ENCODE results near the gene PAX8.

Gene PAX8

GRCh38 chr2:113206251-113206650 is 72.5 kb downstream of the PAX8 start:
- H3K4ac ChIP-seq (ENCODE audit: low read length) = no peak overlapping the region
- peaks cover 14 to 16% of the 10 kb centered on the region in 2 donors for H3K4me1 ChIP-seq (ENCODE audit: control insufficient read depth in 2 of 2, insufficient read depth in 1 of 2, low read depth in 1 of 2, low read length in 2 of 2)
- no peaks in the 10 kb centered on the region for H3K9me3 ChIP-seq (replicated peaks in 1 of 2; ENCODE audit: control insufficient read depth in 2 of 2, insufficient read depth in 1 of 2, low read depth in 1 of 2, low read length in 2 of 2)
- H2AK5ac ChIP-seq (ENCODE audit: low read depth, low read length) = no peak overlapping the region
- H2BK12ac ChIP-seq (ENCODE audit: low read length) = no peak overlapping the region
- no peak overlapping the region for H3K23ac ChIP-seq (ENCODE audit: low read depth, low read length, poor library complexity)
- H4K91ac ChIP-seq (ENCODE audit: low read depth, low read length, poor library complexity) = no peak overlapping the region
- no peaks in the 10 kb centered on the region for H3K79me1 ChIP-seq (ENCODE audit: low read depth, low read length)
- H3K4me3 ChIP-seq (ENCODE audit: low read length in 2 of 2) = no peak overlapping the region
- H3K27me3 ChIP-seq (ENCODE audit: control insufficient read depth in 3 of 3, insufficient read depth in 3 of 3, low read depth in 1 of 3, low read length in 3 of 3) = no peaks in the 10 kb centered on the region
- H2BK5ac ChIP-seq (ENCODE audit: low read length) = no peak overlapping the region
- no peak overlapping the region for H4K8ac ChIP-seq (ENCODE audit: low read depth, low read length)
- H2AFZ ChIP-seq (ENCODE audit: low read length) = no peak overlapping the region
- H3K18ac ChIP-seq (ENCODE audit: low read length) = no peak overlapping the region
- H3K4me2 ChIP-seq (ENCODE audit: insufficient read depth, low read length, poor library complexity, severe bottlenecking) = no peak overlapping the region
- no CpG with 5 or more reads among the region's 6 CpGs for WGBS, 2 donors (ENCODE audit: extremely low coverage in 2 of 2, insufficient read length in 2 of 2, insufficient replicate concordance in 1 of 2)
- H2BK120ac ChIP-seq (ENCODE audit: low read depth, low read length) = no peak overlapping the region
- H3K27ac ChIP-seq (replicated peaks; ENCODE audit: low read length) = no peak overlapping the region
- DNase-seq (ENCODE audit: low spot score) = no peak
- no peak overlapping the region for H2BK15ac ChIP-seq (ENCODE audit: low read length)
- no peak overlapping the region for H3K9ac ChIP-seq (ENCODE audit: low read depth, low read length, poor library complexity)
- no peak overlapping the region for H3K14ac ChIP-seq (ENCODE audit: low read length)
- H3K36me3 ChIP-seq (replicated peaks in 1 of 2; ENCODE audit: control insufficient read depth in 2 of 2, insufficient read depth in 2 of 2, low read length in 2 of 2) = no peaks in the 10 kb centered on the region

- no peak overlapping the region for H2BK120ac ChIP-seq (ENCODE audit: low read depth, low read length)
- H3K14ac ChIP-seq (ENCODE audit: low read length) = no peak overlapping the region
- no peak overlapping the region for H3K4ac ChIP-seq (ENCODE audit: low read length)
- no peak overlapping the region for H2BK15ac ChIP-seq (ENCODE audit: low read length)
- H3K4me1 ChIP-seq (ENCODE audit: control insufficient read depth in 2 of 2, insufficient read depth in 1 of 2, low read depth in 1 of 2, low read length in 2 of 2) = peaks cover 12 to 19% of the 10 kb centered on the region in 2 donors
- peak; percentile 67 for DNase-seq (ENCODE audit: low spot score)
- no peak overlapping the region for H3K18ac ChIP-seq (ENCODE audit: low read length)
- no peak overlapping the region for H2AK5ac ChIP-seq (ENCODE audit: low read depth, low read length)
- no peak overlapping the region for H4K8ac ChIP-seq (ENCODE audit: low read depth, low read length)
- no peak overlapping the region for H2BK12ac ChIP-seq (ENCODE audit: low read length)
- no CpG with 5 or more reads among the region's 5 CpGs for WGBS, 2 donors (ENCODE audit: extremely low coverage in 2 of 2, insufficient read length in 2 of 2, insufficient replicate concordance in 1 of 2)
- H3K79me1 ChIP-seq (ENCODE audit: low read depth, low read length) = no peaks in the 10 kb centered on the region
- no peaks in the 10 kb centered on the region for H3K27me3 ChIP-seq (ENCODE audit: control insufficient read depth in 3 of 3, insufficient read depth in 3 of 3, low read depth in 1 of 3, low read length in 3 of 3)
- H3K36me3 ChIP-seq (replicated peaks in 1 of 2; ENCODE audit: control insufficient read depth in 2 of 2, insufficient read depth in 2 of 2, low read length in 2 of 2) = no peaks in the 10 kb centered on the region
- H3K27ac ChIP-seq (replicated peaks; ENCODE audit: low read length) = no peak overlapping the region
- H3K9ac ChIP-seq (ENCODE audit: low read depth, low read length, poor library complexity) = no peak overlapping the region
- peak overlapping the region; percentile 9 for H2AFZ ChIP-seq (ENCODE audit: low read length)
- H3K9me3 ChIP-seq (replicated peaks in 1 of 2; ENCODE audit: control insufficient read depth in 2 of 2, insufficient read depth in 1 of 2, low read depth in 1 of 2, low read length in 2 of 2) = no peaks in the 10 kb centered on the region
- no peak overlapping the region for H3K4me3 ChIP-seq (ENCODE audit: low read length in 2 of 2)
- H4K91ac ChIP-seq (ENCODE audit: low read depth, low read length, poor library complexity) = no peak overlapping the region
- H3K4me2 ChIP-seq (ENCODE audit: insufficient read depth, low read length, poor library complexity, severe bottlenecking) = no peak overlapping the region
- no peak overlapping the region for H2BK5ac ChIP-seq (ENCODE audit: low read length)
- H3K23ac ChIP-seq (ENCODE audit: low read depth, low read length, poor library complexity) = no peak overlapping the region
These were observed 74.7 kb downstream of the PAX8 start for GRCh38 chr2:113203901-113204519.

GRCh38 chr2:113203217-113203530 is 75.5 kb downstream of the PAX8 start:
- Histone ChIP-seq H3K23ac (ENCODE audit: low read depth, low read length, poor library complexity) (no peak overlapping the region), H3K14ac (ENCODE audit: low read length) (no peak overlapping the region), H3K4me1 (ENCODE audit: control insufficient read depth in 2 of 2, insufficient read depth in 1 of 2, low read depth in 1 of 2, low read length in 2 of 2) (peaks cover 12 to 19% of the 10 kb centered on the region in 2 donors), H2BK120ac (ENCODE audit: low read depth, low read length) (no peak overlapping the region), H3K4me3 (ENCODE audit: low read length in 2 of 2) (no peak overlapping the region), H2BK15ac (ENCODE audit: low read length) (no peak overlapping the region), H3K4me2 (ENCODE audit: insufficient read depth, low read length, poor library complexity, severe bottlenecking) (no peak overlapping the region), H3K4ac (ENCODE audit: low read length) (no peak overlapping the region), H2AK5ac (ENCODE audit: low read depth, low read length) (no peak overlapping the region), H3K9me3 (replicated peaks in 1 of 2; ENCODE audit: control insufficient read depth in 2 of 2, insufficient read depth in 1 of 2, low read depth in 1 of 2, low read length in 2 of 2) (no peaks in the 10 kb centered on the region), H3K27ac (replicated peaks; ENCODE audit: low read length) (no peak overlapping the region), H2BK12ac (ENCODE audit: low read length) (no peak overlapping the region), H3K79me1 (ENCODE audit: low read depth, low read length) (no peaks in the 10 kb centered on the region), H3K18ac (ENCODE audit: low read length) (no peak overlapping the region), H3K36me3 (replicated peaks in 1 of 2; ENCODE audit: control insufficient read depth in 2 of 2, insufficient read depth in 2 of 2, low read length in 2 of 2) (no peaks in the 10 kb centered on the region), H2BK5ac (ENCODE audit: low read length) (no peak overlapping the region), H4K8ac (ENCODE audit: low read depth, low read length) (no peak overlapping the region), H2AFZ (ENCODE audit: low read length) (no peak overlapping the region), H4K91ac (ENCODE audit: low read depth, low read length, poor library complexity) (no peak overlapping the region), H3K27me3 (ENCODE audit: control insufficient read depth in 3 of 3, insufficient read depth in 3 of 3, low read depth in 1 of 3, low read length in 3 of 3) (peaks cover 0 to 6% (median 0%) of the 10 kb centered on the region in 3 experiments), H3K9ac (ENCODE audit: low read depth, low read length, poor library complexity) (no peak overlapping the region)
- DNase-seq (ENCODE audit: low spot score) = no peak

GRCh38 chr2:113202305-113203216 is 76.2 kb downstream of the PAX8 start:
- Histone ChIP-seq H4K8ac (ENCODE audit: low read depth, low read length) (peak overlapping the region; percentile 21), H4K91ac (ENCODE audit: low read depth, low read length, poor library complexity) (no peak overlapping the region), H2AK5ac (ENCODE audit: low read depth, low read length) (peak overlapping the region; percentile 86), H3K23ac (ENCODE audit: low read depth, low read length, poor library complexity) (peak overlapping the region; percentile 4), H3K9ac (ENCODE audit: low read depth, low read length, poor library complexity) (peak overlapping the region; percentile 78), H2BK120ac (ENCODE audit: low read depth, low read length) (no peak overlapping the region), H3K9me3 (replicated peaks in 1 of 2; ENCODE audit: control insufficient read depth in 2 of 2, insufficient read depth in 1 of 2, low read depth in 1 of 2, low read length in 2 of 2) (no peaks in the 10 kb centered on the region), H3K36me3 (replicated peaks in 1 of 2; ENCODE audit: control insufficient read depth in 2 of 2, insufficient read depth in 2 of 2, low read length in 2 of 2) (no peaks in the 10 kb centered on the region), H3K4ac (ENCODE audit: low read length) (no peak overlapping the region), H3K79me1 (ENCODE audit: low read depth, low read length) (no peaks in the 10 kb centered on the region), H3K27ac (replicated peaks; ENCODE audit: low read length) (no peak overlapping the region), H3K14ac (ENCODE audit: low read length) (no peak overlapping the region), H3K4me1 (ENCODE audit: control insufficient read depth in 2 of 2, insufficient read depth in 1 of 2, low read depth in 1 of 2, low read length in 2 of 2) (peaks cover 12 to 19% of the 10 kb centered on the region in 2 donors), H3K18ac (ENCODE audit: low read length) (peak overlapping the region; percentile 55), H2BK12ac (ENCODE audit: low read length) (no peak overlapping the region), H2BK5ac (ENCODE audit: low read length) (peak overlapping the region; percentile 42), H3K4me3 (ENCODE audit: low read length in 2 of 2) (no peak overlapping the region), H3K27me3 (ENCODE audit: control insufficient read depth in 3 of 3, insufficient read depth in 3 of 3, low read depth in 1 of 3, low read length in 3 of 3) (peaks cover 0 to 12% (median 3%) of the 10 kb centered on the region in 3 experiments), H2BK15ac (ENCODE audit: low read length) (no peak overlapping the region), H3K4me2 (ENCODE audit: insufficient read depth, low read length, poor library complexity, severe bottlenecking) (no peak overlapping the region), H2AFZ (ENCODE audit: low read length) (peak overlapping the region; percentile 68)
- peak; percentile 31 for DNase-seq (ENCODE audit: low spot score)
- no CpG with 5 or more reads among the region's 13 CpGs for WGBS, 2 donors (ENCODE audit: extremely low coverage in 2 of 2, insufficient read length in 2 of 2, insufficient replicate concordance in 1 of 2)
